GM12878 (cell line): ENCODE data around the gene KCTD2. TPM values are rescaled to one million over a fixed set of nuclear protein-coding genes. Genes with fewer than 3 reads are reported as not detected.

Source experiments
- ATAC-seq: fragments of 200-7000 bp; cut with Tn5 transposase; 3 replicates; pipeline ENCODE4 v1.9.1; 2020; ENCODE audit warnings: mild to moderate bottlenecking, moderate library complexity
- BruUV-seq: library from RNA; stranded (reverse); fragments of 400-500 nt; replicated peaks from 2 replicates; lab custom pipeline; 2021; lab: Mats Ljungman, UMichigan
- CTCF ChIA-PET: fragments of 300-600 bp; sonication (Branson Sonifier 250); formaldehyde crosslinking; extraction: SDS; loops from one replicate; lab custom pipeline; 2021; ENCODE audit warnings: inconsistent platforms; lab: Yijun Ruan, JAX
- POLR2A ChIA-PET: fragments of 350-600 bp; formaldehyde crosslinking; extraction: SDS; loops from one replicate; lab custom pipeline; 2021; ENCODE audit warnings: inconsistent platforms; lab: Charles Lee
- RAD21 ChIA-PET: fragments of 300-600 bp; sonication (Branson Sonifier 250); formaldehyde crosslinking; loops from one replicate; lab custom pipeline; 2023; ENCODE audit warnings: antibody characterized with exemption; ENCODE audit not compliant: unreplicated experiment; lab: Charles Lee
- SMC1A ChIA-PET: fragments of 300-600 bp; sonication (Branson Sonifier 250); formaldehyde crosslinking; loops from one replicate; lab custom pipeline; 2023; ENCODE audit not compliant: unreplicated experiment, uncharacterized antibody; lab: Charles Lee
- DNase-seq: peaks from one replicate; pipeline ENCODE4 v3.0.0-alpha.2; 2011; ENCODE audit warnings: low read depth, low spot score
- FAIRE-seq: peaks from 3 replicates; lab custom pipeline; 2011; peaks lifted over from hg19 to GRCh38; lab: Jason Lieb, UNC
- H2AFZ ChIP-seq: 2 replicates; pipeline ENCODE4 v1.6.0; 2011; ENCODE audit warnings: low read depth, low read length, control low read depth; ENCODE audit not compliant: control insufficient read depth
- H3K27ac ChIP-seq: 2 replicates; pipeline ENCODE4 v1.5.1; 2011; ENCODE audit warnings: control low read depth; ENCODE audit not compliant: control insufficient read depth, insufficient read depth
- H3K27me3 ChIP-seq, 2 experiments: replicated peaks in 1 of 2; 2 replicates each; pipeline versions ENCODE4 v1.6.0 to v1.6.1; 2011; ENCODE audit warnings: low read length in 1 of 2; ENCODE audit not compliant: control insufficient read depth in 2 of 2, insufficient read depth in 2 of 2
- H3K36me3 ChIP-seq, 2 experiments: 2 replicates each; pipeline ENCODE4 v1.5.1; 2011; ENCODE audit warnings: low read length in 1 of 2; ENCODE audit not compliant: control insufficient read depth in 2 of 2, insufficient read depth in 2 of 2
- H3K4me1 ChIP-seq: 2 replicates; pipeline ENCODE4 v1.6.1; 2011; ENCODE audit warnings: mild to moderate bottlenecking, low read length, moderate library complexity, mixed read lengths; ENCODE audit not compliant: control insufficient read depth, insufficient read depth
- H3K4me2 ChIP-seq: 2 replicates; pipeline ENCODE4 v1.6.0; 2011; ENCODE audit warnings: control low read depth; ENCODE audit not compliant: control insufficient read depth, insufficient read depth
- H3K4me3 ChIP-seq: fragments of 200-600 bp; sonication (generic); 2 replicates; pipeline ENCODE4 v1.5.1; 2016
- H3K79me2 ChIP-seq: 2 replicates; pipeline ENCODE4 v1.6.0; 2011; ENCODE audit warnings: low read length; ENCODE audit not compliant: control insufficient read depth, insufficient read depth
- H3K9ac ChIP-seq: 2 replicates; pipeline ENCODE4 v1.8.0; 2011; ENCODE audit warnings: low read length, control low read depth, mixed read lengths; ENCODE audit not compliant: control insufficient read depth, insufficient read depth
- H3K9me3 ChIP-seq: replicated peaks from 3 replicates; pipeline ENCODE4 v1.5.1; 2011; ENCODE audit warnings: mild to moderate bottlenecking, low read length; ENCODE audit not compliant: control insufficient read depth, insufficient read depth
- H4K20me1 ChIP-seq: 2 replicates; pipeline ENCODE4 v1.6.0; 2011; ENCODE audit not compliant: control insufficient read depth, insufficient read depth
- ATF7 ChIP-seq: fragments of 450-650 bp; IDR thresholded peaks from 2 replicates; pipeline ENCODE4 v1.6.1; 2016; ENCODE audit warnings: low read depth, mild to moderate bottlenecking
- BMI1 ChIP-seq: fragments of 450-650 bp; IDR thresholded peaks from 2 replicates; pipeline ENCODE4 v1.6.1; 2016; ENCODE audit warnings: mild to moderate bottlenecking, moderate library complexity, borderline replicate concordance
- CEBPB ChIP-seq, 2 experiments: fragments of 150-350 bp in 1 of 2; IDR thresholded peaks; 2 replicates each; pipeline ENCODE4 v1.6.1; 2012 to 2014; ENCODE audit warnings: low read depth in 2 of 2, low read length in 2 of 2, borderline replicate concordance in 1 of 2, inconsistent platforms in 1 of 2
- MTA2 ChIP-seq: fragments of 450-650 bp; IDR thresholded peaks from 2 replicates; pipeline ENCODE4 v1.6.1; 2016; ENCODE audit warnings: low read depth, mild to moderate bottlenecking, moderate library complexity
- RBBP5 ChIP-seq: fragments of 200-600 bp; sonication (generic); conservative IDR thresholded peaks from 2 replicates; pipeline ENCODE4 v1.6.1; 2016
- TAF1 ChIP-seq: IDR thresholded peaks from 2 replicates; pipeline ENCODE4 v1.6.1; 2011; ENCODE audit warnings: mild to moderate bottlenecking, low read depth, low read length, borderline replicate concordance
- WGBS: methylation state at CpG from one replicate; pipeline ENCODE4 v1.1.6; 2016; ENCODE audit warnings: low lambda C conversion rate; ENCODE audit not compliant: insufficient replicate concordance, insufficient coverage; ENCODE audit errors: missing lambda C conversion rate; 5-methylcytosine and 5-hydroxymethylcytosine counted together
- in situ Hi-C: fragments of 300-500 bp; cut with MboI; formaldehyde crosslinking; loops from 9 replicates; pipeline ENCODE4 v1.14.3; 2018; ENCODE audit warnings: mixed read lengths
- intact Hi-C: fragments of 100-400 bp; cut with micrococcal nuclease; formaldehyde crosslinking; loops from one replicate; pipeline ENCODE4 v1.14.2; 2022; ENCODE audit not compliant: unreplicated experiment
- polyA plus RNA-seq, 11 experiments: library from polyadenylated mRNA; depleted of rRNA in 4 of 11; unstranded in 6 of 11; stranded (reverse) in 5 of 11; fragments of >200 nt; fragmentation: Nextera tagmentation in 4 of 11; fragmentation: Illumina TruSeq in 1 of 11; extraction: Ambion mirVana in 4 of 11; extraction: Trizol in 1 of 11; gene quantifications; 1 replicate in 1 of 11; 2 replicates in 10 of 11; pipeline versions ENCODE4 v1.2.1 to v1.2.3, GENCODE V29; 2011 to 2016; ENCODE audit warnings: inconsistent platforms in 2 of 11, missing spikeins in 2 of 11, low read depth in 1 of 11
- total RNA-seq, 4 experiments: library from RNA; depleted of rRNA in 3 of 4; stranded (reverse); fragments of >200 nt in 3 of 4; fragmentation: Illumina TruSeq in 1 of 4; extraction: Trizol in 1 of 4; gene quantifications; 2 replicates each; pipeline versions ENCODE4 v1.2.1 to v1.2.3, GENCODE V29; 2013 to 2021
- TF ChIP-seq, protein P1 (sequence below): fragments of 450-650 bp; IDR thresholded peaks from 2 replicates; pipeline ENCODE4 v1.6.1; 2017; ENCODE audit warnings: low read depth, mild to moderate bottlenecking, moderate library complexity

Gene KCTD2
- total and polyA plus RNA-seq, 10 of the 15 experiments (the other 5 are each of a cell fraction or from before 2014, with no cell fraction given): 1.5 to 27.5 (median 13.7) TPM

DNA sequence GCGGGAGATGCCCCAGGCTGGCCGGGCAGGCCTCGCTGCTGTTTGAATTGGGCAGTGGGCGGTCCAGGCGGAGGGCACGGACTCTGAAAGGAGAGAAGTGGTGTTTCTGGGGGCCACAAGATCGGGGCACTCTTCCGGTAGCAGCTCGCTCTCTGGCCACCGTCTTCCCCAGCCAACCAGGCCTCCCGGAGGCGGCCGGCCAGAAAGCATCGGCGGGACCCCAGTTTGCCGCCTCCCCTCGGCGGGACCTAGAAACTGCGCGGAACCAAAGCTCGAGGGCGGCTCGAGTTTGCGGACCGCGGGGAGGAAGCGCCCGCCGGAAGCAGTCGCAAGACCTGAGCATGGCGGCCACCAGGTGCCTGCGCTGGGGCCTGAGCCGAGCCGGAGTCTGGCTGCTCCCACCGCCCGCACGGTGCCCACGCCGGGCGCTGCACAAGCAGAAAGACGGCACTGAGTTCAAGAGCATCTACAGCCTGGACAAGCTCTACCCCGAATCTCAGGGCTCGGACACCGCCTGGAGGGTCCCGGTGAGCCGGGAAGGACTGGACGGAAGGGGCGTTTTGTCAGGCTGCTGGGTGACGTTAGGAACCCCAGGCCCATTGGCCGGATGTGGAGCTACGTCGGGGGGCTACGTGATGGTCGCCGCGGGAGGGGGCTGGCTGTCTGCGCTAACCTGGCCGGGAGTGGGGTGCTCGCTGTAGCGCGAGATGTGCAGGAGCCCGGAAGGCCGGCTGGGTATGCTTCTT is 34.5 kb upstream of the KCTD2 start, which contains the start of gene MRPL58 (continued):
- TF ChIP-seq, protein P1, sequence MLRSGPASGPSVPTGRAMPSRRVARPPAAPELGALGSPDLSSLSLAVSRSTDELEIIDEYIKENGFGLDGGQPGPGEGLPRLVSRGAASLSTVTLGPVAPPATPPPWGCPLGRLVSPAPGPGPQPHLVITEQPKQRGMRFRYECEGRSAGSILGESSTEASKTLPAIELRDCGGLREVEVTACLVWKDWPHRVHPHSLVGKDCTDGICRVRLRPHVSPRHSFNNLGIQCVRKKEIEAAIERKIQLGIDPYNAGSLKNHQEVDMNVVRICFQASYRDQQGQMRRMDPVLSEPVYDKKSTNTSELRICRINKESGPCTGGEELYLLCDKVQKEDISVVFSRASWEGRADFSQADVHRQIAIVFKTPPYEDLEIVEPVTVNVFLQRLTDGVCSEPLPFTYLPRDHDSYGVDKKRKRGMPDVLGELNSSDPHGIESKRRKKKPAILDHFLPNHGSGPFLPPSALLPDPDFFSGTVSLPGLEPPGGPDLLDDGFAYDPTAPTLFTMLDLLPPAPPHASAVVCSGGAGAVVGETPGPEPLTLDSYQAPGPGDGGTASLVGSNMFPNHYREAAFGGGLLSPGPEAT: peak; percentile 83; the same call in 1 of the 2 replicates
- TF ChIP-seq TAF1: peak; percentile 98
- TF ChIP-seq CEBPB (IDR thresholded peaks at IDR 0.05; ENCODE audit: borderline replicate concordance in 1 of 2, low read depth in 2 of 2, low read length in 2 of 2): no peak
- no peak for TF ChIP-seq BMI1
- TF ChIP-seq MTA2: peak; percentile 28; the same call in 1 of the 2 replicates
- TF ChIP-seq, all 136 proteins: peak for 72

DNA sequence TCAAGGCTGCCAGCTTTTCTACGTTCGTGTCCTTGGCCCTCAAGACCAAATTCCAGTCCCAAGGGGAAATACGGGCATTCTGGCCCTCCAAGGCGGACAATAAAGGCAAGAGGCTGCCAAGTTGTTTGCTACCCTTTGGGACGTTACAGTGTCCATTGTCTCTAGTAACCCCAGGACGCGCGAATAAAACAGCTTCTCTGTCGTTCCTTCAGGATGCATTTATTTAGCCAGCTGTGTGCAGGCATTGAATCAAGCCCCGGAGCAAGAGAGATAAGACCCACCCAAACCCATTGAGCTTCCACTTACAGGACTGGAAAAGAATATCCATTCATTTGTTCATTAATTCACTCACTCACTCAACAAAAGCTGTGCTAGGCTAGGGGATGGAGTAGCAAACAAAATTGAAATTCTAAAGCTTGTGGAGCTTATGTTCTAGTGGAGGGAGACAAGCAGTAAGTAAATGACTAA is 33.9 kb upstream of the KCTD2 start:
- no peaks in the 10 kb centered on the region; a peak in 1 of 4 replicates for H3K27me3 ChIP-seq
- SMC1A ChIA-PET: interaction anchor here (1.1 to 4.8 kb wide), 13 partner anchors 17 to 191 kb away, joined by 3 to 23 read pairs (median 4); partner anchors contain the start of gene NT5C
- peak overlapping the region; percentile 67 for H3K27ac ChIP-seq
- peak overlapping the region; percentile 92 for H2AFZ ChIP-seq
- peaks cover 8% of the 10 kb centered on the region for H3K4me1 ChIP-seq
- no peak for FAIRE-seq
- RAD21 ChIA-PET: interaction anchor here (0.5 to 5.4 kb wide), 14 partner anchors 19 to 276 kb away, joined by 3 to 35 read pairs (median 4); partner anchors contain the start of genes CDR2L, HID1, MIF4GD and SLC16A5
- TF ChIP-seq RBBP5: no peak
- TF ChIP-seq ATF7: 0 out of 2 replicates have a peak, but pooled peaks have one; percentile 2
- TF ChIP-seq, all 136 proteins: peak for 1
- POLR2A ChIA-PET: interaction anchor here (0.5 to 3.5 kb wide), 18 partner anchors 19 to 1236 kb away, joined by 3 to 11 read pairs (median 3); partner anchors contain the start of genes ARMC7, ATP5PD, CDR2L and FDXR
- Histone ChIP-seq H3K9me3 (no peaks in the 10 kb centered on the region), H3K36me3 (no peaks in the 10 kb centered on the region), H3K4me3 (peak overlapping the region; percentile 94), H3K9ac (peak overlapping the region; percentile 89), H4K20me1 (no peaks in the 10 kb centered on the region), H3K4me2 (peak overlapping the region; percentile 99), H3K79me2 (peaks cover 14% of the 10 kb centered on the region)
- ATAC-seq (peak; percentile 5), DNase-seq (no peak)
- intact Hi-C loops (no loop called here), in situ Hi-C loops (no loop called here)
- CTCF ChIA-PET: interaction anchor here (0.6 to 3.9 kb wide), 22 partner anchors 10 to 258 kb away, joined by 3 to 64 read pairs (median 4); partner anchors contain the start of genes ARMC7, ATP5PD and MIF4GD
- WGBS: under 1% methylated on average over 10 of the region's 10 CpGs
- no TSS peak for BruUV-seq
